Measurements from ENCODE around the gene ELOA.

- TF ChIP-seq ZBED4 (CRISPR knock-in tag; IDR thresholded peaks at IDR 0.05; ENCODE audit: borderline replicate concordance): no peak
- TF ChIP-seq U2AF2 (IDR thresholded peaks at IDR 0.05; ENCODE audit: low read depth, low read length): no peak
- no peak for TF ChIP-seq KAT7 (CRISPR knock-in tag; IDR thresholded peaks at IDR 0.05; ENCODE audit: borderline replicate concordance)
- TF ChIP-seq ZBTB8A (CRISPR knock-in tag; IDR thresholded peaks at IDR 0.05; ENCODE audit: borderline replicate concordance, low read depth): no peak
- peak; percentile 36 for TF ChIP-seq CTCF (CRISPR knock-in tag; IDR thresholded peaks at IDR 0.05)
- TF ChIP-seq ZFX (CRISPR knock-in tag; IDR thresholded peaks at IDR 0.05; ENCODE audit: low read depth): no peak
- no peak for TF ChIP-seq E2F5 (CRISPR knock-in tag; conservative IDR thresholded peaks at IDR 0.05)
- no peak for TF ChIP-seq NFRKB (IDR thresholded peaks at IDR 0.05)
- TF ChIP-seq ZSCAN12 (CRISPR knock-in tag; IDR thresholded peaks at IDR 0.05): no peak
- no peak for TF ChIP-seq POLR2A (IDR thresholded peaks at IDR 0.05; ENCODE audit: insufficient read depth in 1 of 2, low read depth in 2 of 2, low read length in 2 of 2)
- no peak for TF ChIP-seq CAMTA2 (CRISPR knock-in tag; IDR thresholded peaks at IDR 0.05; ENCODE audit: borderline replicate concordance)
- TF ChIP-seq POGZ (CRISPR knock-in tag; IDR thresholded peaks at IDR 0.05): no peak
Observed at GRCh38 chr1:23804183-23804835, 61.0 kb downstream of the ELOA start.
